NCI-H526 treated with DMSO at 0.1 percent for 48 hours (cell line): ENCODE data around the gene SMIM28.

ENCODE experiments used
- DNase-seq: peaks from one replicate; lab custom pipeline; 2025; lab: John Stamatoyannopoulos, UW

The SMIM28 gene

GRCh38 chr6:138374230-138374629 lies 3.5 kb upstream of the SMIM28 start:
- no peak for DNase-seq

- DNase-seq, result no peak
Measured at GRCh38 chr6:138374815-138375214, 2.9 kb upstream of the SMIM28 start.

GRCh38 chr6:138377042-138377441 lies 663 bp upstream of the SMIM28 start:
- no peak for DNase-seq

- DNase-seq, result no peak
Measured at GRCh38 chr6:138378463-138378862, 758 bp downstream of the SMIM28 start.

GRCh38 chr6:138382498-138383265 lies 5.0 kb downstream of the SMIM28 start:
- no peak for DNase-seq

GRCh38 chr6:138383776-138384175 lies 6.1 kb downstream of the SMIM28 start:
- DNase-seq, result no peak

GRCh38 chr6:138386897-138387296 lies 9.2 kb downstream of the SMIM28 start:
- no peak for DNase-seq

- DNase-seq, result no peak
Measured at GRCh38 chr6:138387577-138388368, 10.1 kb downstream of the SMIM28 start.

- DNase-seq, result no peak
Measured at GRCh38 chr6:138389551-138389950, 11.8 kb downstream of the SMIM28 start.

GRCh38 chr6:138393871-138394783 lies 16.4 kb downstream of the SMIM28 start:
- no peak for DNase-seq

- no peak for DNase-seq
Measured at GRCh38 chr6:138396709-138397108, 19.0 kb downstream of the SMIM28 start.

GRCh38 chr6:138397128-138398122 lies 19.7 kb downstream of the SMIM28 start:
- peak; percentile 32 for DNase-seq

- no peak for DNase-seq
Measured at GRCh38 chr6:138400326-138400725, 22.6 kb downstream of the SMIM28 start.

- no peak for DNase-seq
Measured at GRCh38 chr6:138401960-138402837, 24.5 kb downstream of the SMIM28 start.

GRCh38 chr6:138402838-138403187 lies 25.1 kb downstream of the SMIM28 start:
- no peak for DNase-seq

GRCh38 chr6:138403324-138403800 lies 25.7 kb downstream of the SMIM28 start:
- DNase-seq, result no peak

- DNase-seq, result peak; percentile 94
Measured at GRCh38 chr6:138403801-138404665, 26.3 kb downstream of the SMIM28 start, which contains the start of gene HEBP2. HEBP2 (plus strand) TSS chr6:138404223; CDS start chr6:138404496, 273 bp downstream.

GRCh38 chr6:138404666-138405337 lies 27.1 kb downstream of the SMIM28 start:
- DNase-seq, result no peak
